Caco-2 (cell line): ENCODE results near the gene VANGL1. TPM values are rescaled to one million over a fixed set of nuclear protein-coding genes. Genes with fewer than 3 reads are reported as not detected.

Source experiments
- BruUV-seq: library from RNA; stranded (reverse); fragments of 400-500 nt; replicated peaks from 2 replicates; lab custom pipeline; 2021; lab: Mats Ljungman, UMichigan
- CTCF ChIA-PET: fragments of 300-600 bp; sonication (Branson Sonifier 250); formaldehyde crosslinking; loops from one replicate; lab custom pipeline; 2022; ENCODE audit warnings: antibody characterized with exemption; lab: Charles Lee
- POLR2A ChIA-PET: fragments of 300-600 bp; sonication (Branson Sonifier 250); formaldehyde crosslinking; loops from one replicate; lab custom pipeline; 2022; ENCODE audit warnings: antibody characterized with exemption; lab: Charles Lee
- DNase-seq, 2 experiments: peaks; one replicate each; pipeline versions ENCODE4 v3.0.0 to v3.0.0-alpha.2; 2020 to 2022
- H3K27me3 ChIP-seq: replicated peaks from 2 replicates; pipeline ENCODE4 v1.6.0; 2011; ENCODE audit warnings: low read length; ENCODE audit not compliant: control insufficient read depth, insufficient read depth
- H3K36me3 ChIP-seq: 2 replicates; pipeline ENCODE4 v1.5.1; 2011; ENCODE audit warnings: low read length; ENCODE audit not compliant: control insufficient read depth, insufficient read depth
- H3K4me1 ChIP-seq: fragments of 250-450 bp; sonication (Bioruptor Pico); 2 replicates; pipeline ENCODE4 v1.5.1; 2020; ENCODE audit warnings: mild to moderate bottlenecking
- H3K4me3 ChIP-seq: 2 replicates; pipeline ENCODE4 v1.5.1; 2011; ENCODE audit warnings: low read depth, mild to moderate bottlenecking, control low read depth, low read length
- H3K9me3 ChIP-seq: fragments of 250-450 bp; sonication (Bioruptor Pico); 2 replicates; pipeline ENCODE4 v1.5.1; 2020; ENCODE audit warnings: mild to moderate bottlenecking, moderate library complexity
- H3K27ac Mint-ChIP-seq: one replicate; pipeline ENCODE4 v1.8.0; 2022; ENCODE audit warnings: mixed read lengths; ENCODE audit not compliant: unreplicated experiment
- H3K27me3 Mint-ChIP-seq: one replicate; pipeline ENCODE4 v1.8.0; 2022; ENCODE audit warnings: mixed read lengths; ENCODE audit not compliant: insufficient read depth, unreplicated experiment
- H3K36me3 Mint-ChIP-seq: one replicate; pipeline ENCODE4 v1.8.0; 2022; ENCODE audit warnings: mild to moderate bottlenecking, mixed read lengths; ENCODE audit not compliant: insufficient read depth, unreplicated experiment
- H3K4me1 Mint-ChIP-seq: one replicate; pipeline ENCODE4 v1.8.0; 2022; ENCODE audit warnings: low read depth, mixed read lengths; ENCODE audit not compliant: unreplicated experiment
- H3K4me3 Mint-ChIP-seq: one replicate; pipeline ENCODE4 v1.8.0; 2022; ENCODE audit warnings: mild to moderate bottlenecking, moderate library complexity, mixed read lengths; ENCODE audit not compliant: unreplicated experiment
- H3K9me3 Mint-ChIP-seq: one replicate; pipeline ENCODE4 v1.8.0; 2022; ENCODE audit warnings: mixed read lengths; ENCODE audit not compliant: unreplicated experiment
- CTCF ChIP-seq, 2 experiments: fragments of 200-600 bp in 1 of 2; IDR thresholded peaks; 1 replicate in 1 of 2; 2 replicates in 1 of 2; pipeline versions ENCODE4 v1.5.1 to v1.8.0; 2011 to 2022; ENCODE audit warnings: antibody characterized with exemption in 1 of 2, control low read depth in 1 of 2, inconsistent platforms in 1 of 2, low read depth in 1 of 2, low read length in 1 of 2, mild to moderate bottlenecking in 1 of 2, moderate library complexity in 1 of 2; ENCODE audit not compliant: insufficient read depth in 1 of 2, severe bottlenecking in 1 of 2, unreplicated experiment in 1 of 2
- intact Hi-C: fragments of 100-400 bp; cut with micrococcal nuclease; formaldehyde crosslinking; loops from one replicate; pipeline ENCODE4 v1.10.0; 2022; ENCODE audit not compliant: unreplicated experiment
- total RNA-seq: library from RNA; stranded (reverse); gene quantifications from 2 replicates; pipeline ENCODE4 v1.2.3, GENCODE V29; 2022

Gene VANGL1
- total RNA-seq, 1 experiment from 2014 or later = 13.6 TPM

GRCh38 chr1:115690972-115691371 lies 49.2 kb downstream of the VANGL1 start:
- Histone ChIP-seq H3K4me3 (no peak overlapping the region), H3K9me3 (no peaks in the 10 kb centered on the region), H3K36me3 (no peaks in the 10 kb centered on the region; the same call in 1 of the 2 replicates), H3K27me3 (no peaks in the 10 kb centered on the region), H3K4me1 (no peaks in the 10 kb centered on the region)
- Mint-ChIP-seq H3K27ac (no peak overlapping the region), H3K9me3 (no peaks in the 10 kb centered on the region), H3K36me3 (peaks cover 9% of the 10 kb centered on the region), H3K4me3 (no peak overlapping the region), H3K27me3 (no peaks in the 10 kb centered on the region), H3K4me1 (no peaks in the 10 kb centered on the region)
- ChIA-PET CTCF (no interaction called here), POLR2A (no interaction called here)
- TF ChIP-seq CTCF (IDR thresholded peaks at IDR 0.05; ENCODE audit: insufficient read depth in 1 of 2, low read depth in 1 of 2, low read length in 1 of 2, severe bottlenecking in 1 of 2, unreplicated experiment in 1 of 2) = no peak
- no peak for DNase-seq
- intact Hi-C loops = no loop called here
- no TSS peak for BruUV-seq

- POLR2A ChIA-PET = no interaction called here
- no peaks in the 10 kb centered on the region for H3K27me3 Mint-ChIP-seq
- no peak overlapping the region for H3K27ac Mint-ChIP-seq
- Histone ChIP-seq H3K9me3 (no peaks in the 10 kb centered on the region), H3K27me3 (no peaks in the 10 kb centered on the region), H3K4me1 (no peaks in the 10 kb centered on the region), H3K4me3 (no peak overlapping the region), H3K36me3 (no peaks in the 10 kb centered on the region; the same call in 1 of the 2 replicates)
- DNase-seq = no peak
- no peak for TF ChIP-seq CTCF (IDR thresholded peaks at IDR 0.05; ENCODE audit: insufficient read depth in 1 of 2, low read depth in 1 of 2, low read length in 1 of 2, severe bottlenecking in 1 of 2, unreplicated experiment in 1 of 2)
- BruUV-seq = no TSS peak
- no peaks in the 10 kb centered on the region for H3K4me1 Mint-ChIP-seq
- peaks cover 9% of the 10 kb centered on the region for H3K36me3 Mint-ChIP-seq
- intact Hi-C loops = no loop called here
- H3K4me3 Mint-ChIP-seq = no peak overlapping the region
- CTCF ChIA-PET = no interaction called here
- H3K9me3 Mint-ChIP-seq = no peaks in the 10 kb centered on the region
Measured at GRCh38 chr1:115692224-115692623, 50.5 kb downstream of the VANGL1 start.

- CTCF ChIA-PET = no interaction called here
- H3K27ac Mint-ChIP-seq = no peak overlapping the region
- H3K36me3 ChIP-seq = no peaks in the 10 kb centered on the region; the same call in 1 of the 2 replicates
- no peak for TF ChIP-seq CTCF (IDR thresholded peaks at IDR 0.05; ENCODE audit: insufficient read depth in 1 of 2, low read depth in 1 of 2, low read length in 1 of 2, severe bottlenecking in 1 of 2, unreplicated experiment in 1 of 2)
- H3K9me3 ChIP-seq = no peaks in the 10 kb centered on the region
- H3K4me1 Mint-ChIP-seq = no peaks in the 10 kb centered on the region
- no peaks in the 10 kb centered on the region for H3K4me1 ChIP-seq
- H3K9me3 Mint-ChIP-seq = no peaks in the 10 kb centered on the region
- H3K27me3 Mint-ChIP-seq = no peaks in the 10 kb centered on the region
- H3K27me3 ChIP-seq = no peaks in the 10 kb centered on the region
- POLR2A ChIA-PET = no interaction called here
- H3K36me3 Mint-ChIP-seq = peaks cover 7% of the 10 kb centered on the region
- no TSS peak for BruUV-seq
- no peak overlapping the region for H3K4me3 Mint-ChIP-seq
- H3K4me3 ChIP-seq = no peak overlapping the region
- intact Hi-C loops = no loop called here
- DNase-seq = no peak
Measured at GRCh38 chr1:115694805-115695204, 53.0 kb downstream of the VANGL1 start.
